HCT116 (cell line): ENCODE measurements around the gene PHF13. TPM values are rescaled to one million over a fixed set of nuclear protein-coding genes. Genes with fewer than 3 reads are reported as not detected.

Source experiments
- ATAC-seq: fragments of 200-7000 bp; cut with Tn5 transposase; 2 replicates; pipeline ENCODE4 v1.9.1; 2020; ENCODE audit warnings: mild to moderate bottlenecking, moderate library complexity
- BruUV-seq: library from RNA; stranded (reverse); fragments of 400-500 nt; replicated peaks from 2 replicates; lab custom pipeline; 2021; lab: Mats Ljungman, UMichigan
- CTCF ChIA-PET: fragments of 300-600 bp; sonication (Branson Sonifier 250); formaldehyde crosslinking; loops from one replicate; lab custom pipeline; 2021; ENCODE audit warnings: antibody characterized with exemption; lab: Charles Lee
- POLR2A ChIA-PET: fragments of 300-600, 350-600 bp; sonication (Branson Sonifier 250); formaldehyde crosslinking; loops from one replicate; lab custom pipeline; 2021; ENCODE audit warnings: antibody characterized with exemption; lab: Charles Lee
- RAD21 ChIA-PET, 2 experiments: fragments of 300-600 bp; sonication (Branson Sonifier 250); formaldehyde crosslinking; loops; one replicate each; lab custom pipeline; 2023; ENCODE audit warnings: low total read pairs in 2 of 2; ENCODE audit not compliant: uncharacterized antibody in 2 of 2, unreplicated experiment in 2 of 2, low non-redundant PET in 1 of 2; lab: Charles Lee
- DNase-seq: peaks from one replicate; pipeline ENCODE4 v3.0.0-alpha.2; 2010; ENCODE audit warnings: low read depth, low spot score
- H2AFZ ChIP-seq: fragments of 200-600 bp; shearing (Covaris generic), sonication (generic); 2 replicates; pipeline ENCODE4 v1.6.1; 2017; ENCODE audit warnings: low read depth, mixed run types, mixed read lengths, antibody characterized with exemption, low read length; ENCODE audit not compliant: poor library complexity, severe bottlenecking
- H3K27ac ChIP-seq: 2 replicates; pipeline ENCODE4 v1.5.1; 2012; ENCODE audit warnings: low read depth, low read length
- H3K27me3 ChIP-seq: fragments of 200-600 bp; sonication (generic); 2 replicates; pipeline ENCODE4 v1.6.1; 2016; ENCODE audit warnings: mixed run types, low read length, mixed read lengths; ENCODE audit not compliant: insufficient read depth
- H3K36me3 ChIP-seq, 2 experiments: fragments of 200-500 bp in 1 of 2; fragments of 200-600 bp in 1 of 2; sonication (Bioruptor generic) in 1 of 2; sonication (generic) in 1 of 2; 2 replicates each; pipeline versions ENCODE4 v1.5.1 to v1.6.1; 2014 to 2016; ENCODE audit warnings: low read length in 2 of 2, inconsistent platforms in 1 of 2, mixed read lengths in 1 of 2, mixed run types in 1 of 2; ENCODE audit not compliant: insufficient read depth in 2 of 2, control insufficient read depth in 1 of 2
- H3K4me1 ChIP-seq, 2 experiments: fragments of 200-600 bp in 1 of 2; sonication (generic) in 1 of 2; 2 replicates each; pipeline versions ENCODE4 v1.5.1 to v1.6.1; 2012 to 2017; ENCODE audit warnings: low read length in 2 of 2, inconsistent platforms in 1 of 2, mild to moderate bottlenecking in 1 of 2, mixed read lengths in 1 of 2, mixed run types in 1 of 2, moderate library complexity in 1 of 2; ENCODE audit not compliant: insufficient read depth in 2 of 2, control insufficient read depth in 1 of 2
- H3K4me2 ChIP-seq: fragments of 200-600 bp; sonication (generic); 2 replicates; pipeline ENCODE4 v1.6.1; 2017; ENCODE audit warnings: mixed run types, low read length, mixed read lengths
- H3K4me3 ChIP-seq, 2 experiments: fragments of 200-600 bp in 1 of 2; sonication (generic) in 1 of 2; replicated peaks in 1 of 2; 2 replicates each; pipeline ENCODE4 v1.5.1; 2011 to 2016; ENCODE audit warnings: low read length in 2 of 2, control low read depth in 1 of 2, low read depth in 1 of 2, mild to moderate bottlenecking in 1 of 2, mixed read lengths in 1 of 2, mixed run types in 1 of 2
- H3K79me2 ChIP-seq: fragments of 200-600 bp; sonication (generic); 2 replicates; pipeline ENCODE4 v1.6.1; 2017; ENCODE audit warnings: mild to moderate bottlenecking, mixed run types, low read length, moderate library complexity, mixed read lengths; ENCODE audit not compliant: insufficient read depth
- H3K9ac ChIP-seq: fragments of 200-600 bp; sonication (generic); 2 replicates; pipeline ENCODE4 v1.6.1; 2016; ENCODE audit warnings: low read length, mixed read lengths
- H3K9me2 ChIP-seq: fragments of 200-600 bp; sonication (generic), shearing (Covaris generic); 2 replicates; pipeline ENCODE4 v1.6.1; 2017; ENCODE audit warnings: mixed run types, mild to moderate bottlenecking, moderate library complexity; ENCODE audit not compliant: insufficient read depth
- H3K9me3 ChIP-seq, 2 experiments: fragments of 200-500 bp in 1 of 2; fragments of 200-600 bp in 1 of 2; sonication (Bioruptor generic) in 1 of 2; sonication (generic) in 1 of 2; 2 replicates each; pipeline ENCODE4 v1.6.1; 2014 to 2017; ENCODE audit warnings: low read length in 2 of 2, mixed read lengths in 2 of 2, inconsistent platforms in 1 of 2, low read depth in 1 of 2, mild to moderate bottlenecking in 1 of 2, mixed run types in 1 of 2, moderate library complexity in 1 of 2; ENCODE audit not compliant: control insufficient read depth in 1 of 2, insufficient read depth in 1 of 2
- H4K20me1 ChIP-seq: fragments of 200-600 bp; sonication (generic), shearing (Covaris generic); 2 replicates; pipeline ENCODE4 v1.6.1; 2017; ENCODE audit warnings: mixed run types, mild to moderate bottlenecking, moderate library complexity; ENCODE audit not compliant: insufficient read depth
- CBX3 ChIP-seq: IDR thresholded peaks from 2 replicates; pipeline ENCODE4 v1.6.1; 2012; ENCODE audit warnings: low read depth
- CEBPB ChIP-seq: IDR thresholded peaks from 2 replicates; pipeline ENCODE4 v1.6.1; 2012; ENCODE audit warnings: low read depth
- EGR1 ChIP-seq: IDR thresholded peaks from 2 replicates; pipeline ENCODE4 v1.6.1; 2012; ENCODE audit warnings: low read depth
- EZH2 ChIP-seq: fragments of 200-600 bp; sonication (generic); IDR thresholded peaks from 2 replicates; pipeline ENCODE4 v1.6.1; 2017; ENCODE audit warnings: antibody characterized with exemption, mixed run types
- EZH2phosphoT487 ChIP-seq: fragments of 200-600 bp; IDR thresholded peaks from 2 replicates; pipeline ENCODE4 v1.6.1; 2018; ENCODE audit warnings: antibody characterized with exemption, borderline replicate concordance
- FOSL1 ChIP-seq: IDR thresholded peaks from 2 replicates; pipeline ENCODE4 v1.6.1; 2012; ENCODE audit warnings: low read depth
- JUND ChIP-seq: IDR thresholded peaks from 2 replicates; pipeline ENCODE4 v1.6.1; 2012
- POLR2A ChIP-seq: IDR thresholded peaks from 2 replicates; pipeline ENCODE4 v1.7.0; 2011; ENCODE audit warnings: borderline replicate concordance; ENCODE audit not compliant: insufficient read depth, insufficient read length; ENCODE audit errors: extremely low read depth
- POLR2AphosphoS5 ChIP-seq: IDR thresholded peaks from 2 replicates; pipeline ENCODE4 v1.6.1; 2011; ENCODE audit warnings: mild to moderate bottlenecking, low read depth, low read length, moderate library complexity
- RAD21 ChIP-seq: IDR thresholded peaks from 2 replicates; pipeline ENCODE4 v1.6.1; 2012; ENCODE audit warnings: low read depth, mild to moderate bottlenecking
- SIN3A ChIP-seq: IDR thresholded peaks from 2 replicates; pipeline ENCODE4 v1.6.1; 2012; ENCODE audit warnings: low read depth
- SP1 ChIP-seq: IDR thresholded peaks from 2 replicates; pipeline ENCODE4 v1.6.1; 2012; ENCODE audit warnings: low read depth
- TCF7L2 ChIP-seq: IDR thresholded peaks from 2 replicates; pipeline ENCODE4 v1.7.0; 2011; ENCODE audit warnings: borderline replicate concordance, inconsistent platforms; ENCODE audit not compliant: insufficient read depth, insufficient read length; ENCODE audit errors: extremely low read depth
- YY1 ChIP-seq: IDR thresholded peaks from 2 replicates; pipeline ENCODE4 v1.6.1; 2011; ENCODE audit warnings: low read length, low read depth, moderate library complexity, mild to moderate bottlenecking; ENCODE audit not compliant: insufficient replicate concordance; ENCODE audit errors: extremely low read depth
- ZFX ChIP-seq: fragments of 450-650 bp; IDR thresholded peaks from 2 replicates; pipeline ENCODE4 v1.6.1; 2017
- ZNF274 ChIP-seq: fragments of 200-500 bp; sonication (Bioruptor generic); IDR thresholded peaks from 2 replicates; pipeline ENCODE4 v1.6.1; 2014; ENCODE audit warnings: mild to moderate bottlenecking, low read depth, low read length, inconsistent platforms
- intact Hi-C: fragments of 100-400 bp; cut with micrococcal nuclease; formaldehyde crosslinking; loops from 2 replicates; pipeline ENCODE4 v1.10.0; 2022
- total RNA-seq: library from RNA; stranded (reverse); gene quantifications from one replicate; pipeline ENCODE4 v1.2.1, GENCODE V29; 2021; ENCODE audit not compliant: unreplicated experiment
- TF ChIP-seq, protein P1 (sequence below): IDR thresholded peaks from 2 replicates; pipeline ENCODE4 v1.6.1; 2012; ENCODE audit warnings: low read depth
- TF ChIP-seq, protein P2 (sequence below): IDR thresholded peaks from 2 replicates; pipeline ENCODE4 v1.6.1; 2012
- TF ChIP-seq, protein P3 (sequence below), 3 experiments: fragments of 200-600 bp in 1 of 3; sonication (generic) in 1 of 3; IDR thresholded peaks in 2 of 3; conservative IDR thresholded peaks in 1 of 3; 2 replicates each; pipeline ENCODE4 v1.5.1; 2012 to 2017; ENCODE audit warnings: low read depth in 2 of 3, low read length in 2 of 3, antibody characterized with exemption in 1 of 3, borderline replicate concordance in 1 of 3, control low read depth in 1 of 3, mild to moderate bottlenecking in 1 of 3, mixed read lengths in 1 of 3, mixed run types in 1 of 3, moderate library complexity in 1 of 3; ENCODE audit not compliant: insufficient read depth in 1 of 3

The PHF13 gene
- total RNA-seq, 1 experiment from 2014 or later = 25.8 TPM

DNA sequence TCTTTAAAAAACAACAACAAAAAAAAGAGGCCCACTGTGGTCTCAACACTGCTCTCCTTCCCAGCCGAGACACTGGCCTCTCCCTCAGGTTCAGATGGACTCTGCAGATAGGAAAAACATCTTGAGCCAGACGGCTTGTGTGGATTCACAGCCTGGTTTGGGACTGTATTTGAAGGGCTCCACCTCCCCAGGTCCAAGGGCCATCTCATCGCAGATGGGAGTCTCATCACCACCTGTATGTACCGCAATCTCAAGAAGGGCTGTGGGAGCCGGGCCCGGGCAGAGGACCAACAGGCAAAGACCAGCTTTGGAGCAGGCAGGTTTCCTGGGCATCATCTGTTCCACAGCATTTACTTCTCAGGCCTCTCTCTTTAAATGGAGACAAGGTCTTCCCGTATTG, 23.5 kb upstream of the PHF13 start:
- H3K79me2 ChIP-seq = peaks cover 26% of the 10 kb centered on the region; the same call in 1 of the 2 replicates
- H3K9ac ChIP-seq = no peak overlapping the region
- no peak overlapping the region for H3K27ac ChIP-seq
- no peaks in the 10 kb centered on the region for H4K20me1 ChIP-seq
- CTCF ChIA-PET = no interaction called here
- H2AFZ ChIP-seq = no peak overlapping the region
- intact Hi-C loops = no loop called here
- POLR2A ChIA-PET = interaction anchor here (1.1 kb wide), 1 partner anchor 10 kb away, joined by 3 read pairs; the partner anchor contains the start of gene ZBTB48
- H3K36me3 ChIP-seq = peaks cover 12 to 45% of the 10 kb centered on the region in 2 experiments; a peak in 3 of 4 replicates
- no peak for TF ChIP-seq ZNF274
- no peak for TF ChIP-seq YY1
- TF ChIP-seq CEBPB = no peak
- TF ChIP-seq EZH2phosphoT487 = no peak
- no peak for TF ChIP-seq POLR2A
- TF ChIP-seq ZFX = no peak
- TF ChIP-seq RAD21 = no peak
- TF ChIP-seq, protein P1, sequence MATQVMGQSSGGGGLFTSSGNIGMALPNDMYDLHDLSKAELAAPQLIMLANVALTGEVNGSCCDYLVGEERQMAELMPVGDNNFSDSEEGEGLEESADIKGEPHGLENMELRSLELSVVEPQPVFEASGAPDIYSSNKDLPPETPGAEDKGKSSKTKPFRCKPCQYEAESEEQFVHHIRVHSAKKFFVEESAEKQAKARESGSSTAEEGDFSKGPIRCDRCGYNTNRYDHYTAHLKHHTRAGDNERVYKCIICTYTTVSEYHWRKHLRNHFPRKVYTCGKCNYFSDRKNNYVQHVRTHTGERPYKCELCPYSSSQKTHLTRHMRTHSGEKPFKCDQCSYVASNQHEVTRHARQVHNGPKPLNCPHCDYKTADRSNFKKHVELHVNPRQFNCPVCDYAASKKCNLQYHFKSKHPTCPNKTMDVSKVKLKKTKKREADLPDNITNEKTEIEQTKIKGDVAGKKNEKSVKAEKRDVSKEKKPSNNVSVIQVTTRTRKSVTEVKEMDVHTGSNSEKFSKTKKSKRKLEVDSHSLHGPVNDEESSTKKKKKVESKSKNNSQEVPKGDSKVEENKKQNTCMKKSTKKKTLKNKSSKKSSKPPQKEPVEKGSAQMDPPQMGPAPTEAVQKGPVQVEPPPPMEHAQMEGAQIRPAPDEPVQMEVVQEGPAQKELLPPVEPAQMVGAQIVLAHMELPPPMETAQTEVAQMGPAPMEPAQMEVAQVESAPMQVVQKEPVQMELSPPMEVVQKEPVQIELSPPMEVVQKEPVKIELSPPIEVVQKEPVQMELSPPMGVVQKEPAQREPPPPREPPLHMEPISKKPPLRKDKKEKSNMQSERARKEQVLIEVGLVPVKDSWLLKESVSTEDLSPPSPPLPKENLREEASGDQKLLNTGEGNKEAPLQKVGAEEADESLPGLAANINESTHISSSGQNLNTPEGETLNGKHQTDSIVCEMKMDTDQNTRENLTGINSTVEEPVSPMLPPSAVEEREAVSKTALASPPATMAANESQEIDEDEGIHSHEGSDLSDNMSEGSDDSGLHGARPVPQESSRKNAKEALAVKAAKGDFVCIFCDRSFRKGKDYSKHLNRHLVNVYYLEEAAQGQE = no peak
- TF ChIP-seq SP1 = no peak
- TF ChIP-seq, protein P2, sequence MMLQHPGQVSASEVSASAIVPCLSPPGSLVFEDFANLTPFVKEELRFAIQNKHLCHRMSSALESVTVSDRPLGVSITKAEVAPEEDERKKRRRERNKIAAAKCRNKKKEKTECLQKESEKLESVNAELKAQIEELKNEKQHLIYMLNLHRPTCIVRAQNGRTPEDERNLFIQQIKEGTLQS = no peak
- TF ChIP-seq POLR2AphosphoS5 = no peak
- TF ChIP-seq SIN3A = no peak
- TF ChIP-seq CBX3 = no peak
- TF ChIP-seq EGR1 = no peak
- TF ChIP-seq, protein P3, sequence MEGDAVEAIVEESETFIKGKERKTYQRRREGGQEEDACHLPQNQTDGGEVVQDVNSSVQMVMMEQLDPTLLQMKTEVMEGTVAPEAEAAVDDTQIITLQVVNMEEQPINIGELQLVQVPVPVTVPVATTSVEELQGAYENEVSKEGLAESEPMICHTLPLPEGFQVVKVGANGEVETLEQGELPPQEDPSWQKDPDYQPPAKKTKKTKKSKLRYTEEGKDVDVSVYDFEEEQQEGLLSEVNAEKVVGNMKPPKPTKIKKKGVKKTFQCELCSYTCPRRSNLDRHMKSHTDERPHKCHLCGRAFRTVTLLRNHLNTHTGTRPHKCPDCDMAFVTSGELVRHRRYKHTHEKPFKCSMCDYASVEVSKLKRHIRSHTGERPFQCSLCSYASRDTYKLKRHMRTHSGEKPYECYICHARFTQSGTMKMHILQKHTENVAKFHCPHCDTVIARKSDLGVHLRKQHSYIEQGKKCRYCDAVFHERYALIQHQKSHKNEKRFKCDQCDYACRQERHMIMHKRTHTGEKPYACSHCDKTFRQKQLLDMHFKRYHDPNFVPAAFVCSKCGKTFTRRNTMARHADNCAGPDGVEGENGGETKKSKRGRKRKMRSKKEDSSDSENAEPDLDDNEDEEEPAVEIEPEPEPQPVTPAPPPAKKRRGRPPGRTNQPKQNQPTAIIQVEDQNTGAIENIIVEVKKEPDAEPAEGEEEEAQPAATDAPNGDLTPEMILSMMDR (IDR thresholded peaks at IDR 0.05 in 2 of 3, conservative IDR thresholded peaks at IDR 0.05 in 1 of 3; ENCODE audit: borderline replicate concordance in 1 of 3, insufficient read depth in 1 of 3, low read depth in 2 of 3, low read length in 2 of 3) = no peak
- no peak for TF ChIP-seq JUND
- no peak for TF ChIP-seq FOSL1
- no peak for TF ChIP-seq EZH2
- no peak for TF ChIP-seq TCF7L2
- TF ChIP-seq, all 23 proteins: peak for 0
- no peaks in the 10 kb centered on the region for H3K27me3 ChIP-seq
- DNase-seq = no peak
- no peaks in the 10 kb centered on the region for H3K4me1 ChIP-seq
- H3K9me3 ChIP-seq = no peaks in the 10 kb centered on the region
- no peak for ATAC-seq
- RAD21 ChIA-PET = no interaction called here
- no peaks in the 10 kb centered on the region for H3K9me2 ChIP-seq
- H3K4me3 ChIP-seq = no peak overlapping the region
- no TSS peak for BruUV-seq
- H3K4me2 ChIP-seq = no peak overlapping the region
